ENCODE results near the gene TOP1.
"Not testable (repeated sequence)": the region's sequence is repeated elsewhere in the genome, so short reads cannot be mapped to it uniquely, and the experiment has no call there.

The TOP1 gene

GRCh38 chr20:41101660-41102059 lies 73.0 kb downstream of the TOP1 start:
- ATAC-seq (replicated peaks; ENCODE audit: extremely low read depth, poor library complexity, severe bottlenecking), result no peak
- Mint-ChIP-seq H3K4me1 (no peaks in the 10 kb centered on the region), H3K4me3 (no peak overlapping the region), H3K36me3 (ENCODE audit: insufficient read depth) (peaks cover 58% of the 10 kb centered on the region), H3K27me3 (no peaks in the 10 kb centered on the region), H3K9me3 (no peaks in the 10 kb centered on the region), H3K27ac (ENCODE audit: low read depth) (no peak overlapping the region)
- no peak for DNase-seq (ENCODE audit: low spot score in 2 of 2)

GRCh38 chr20:41108531-41108930 lies 79.9 kb downstream of the TOP1 start:
- Mint-ChIP-seq H3K9me3 (no peaks in the 10 kb centered on the region), H3K27me3 (no peaks in the 10 kb centered on the region), H3K4me1 (no peaks in the 10 kb centered on the region), H3K27ac (ENCODE audit: low read depth) (no peak overlapping the region), H3K36me3 (ENCODE audit: insufficient read depth) (peaks cover 37% of the 10 kb centered on the region), H3K4me3 (no peak overlapping the region)
- DNase-seq (ENCODE audit: low spot score in 2 of 2) (no peak), ATAC-seq (replicated peaks; ENCODE audit: extremely low read depth, poor library complexity, severe bottlenecking) (no peak)

- ATAC-seq (replicated peaks; ENCODE audit: extremely low read depth, poor library complexity, severe bottlenecking), result no peak
- H3K4me3 Mint-ChIP-seq, result no peak overlapping the region
- no peaks in the 10 kb centered on the region for H3K9me3 Mint-ChIP-seq
- no peak for DNase-seq (ENCODE audit: low spot score in 2 of 2)
- H3K27me3 Mint-ChIP-seq, result no peaks in the 10 kb centered on the region
- no peaks in the 10 kb centered on the region for H3K4me1 Mint-ChIP-seq
- no peak overlapping the region for H3K27ac Mint-ChIP-seq (ENCODE audit: low read depth)
- H3K36me3 Mint-ChIP-seq (ENCODE audit: insufficient read depth), result peaks cover 40% of the 10 kb centered on the region
Measured at GRCh38 chr20:41110012-41110411, 81.4 kb downstream of the TOP1 start.

- ATAC-seq (replicated peaks; ENCODE audit: extremely low read depth, poor library complexity, severe bottlenecking) (no peak), DNase-seq (ENCODE audit: low spot score in 2 of 2) (no peak)
- Mint-ChIP-seq H3K9me3 (no peaks in the 10 kb centered on the region), H3K4me1 (no peaks in the 10 kb centered on the region), H3K27ac (ENCODE audit: low read depth) (no peak overlapping the region), H3K36me3 (ENCODE audit: insufficient read depth) (peaks cover 46% of the 10 kb centered on the region), H3K27me3 (no peaks in the 10 kb centered on the region), H3K4me3 (no peak overlapping the region)
Measured at GRCh38 chr20:41110930-41111577, 82.4 kb downstream of the TOP1 start.

GRCh38 chr20:41111578-41111951 lies 82.9 kb downstream of the TOP1 start:
- no peaks in the 10 kb centered on the region for H3K27me3 Mint-ChIP-seq
- H3K4me3 Mint-ChIP-seq, result no peak overlapping the region
- no peaks in the 10 kb centered on the region for H3K9me3 Mint-ChIP-seq
- H3K36me3 Mint-ChIP-seq (ENCODE audit: insufficient read depth), result peaks cover 51% of the 10 kb centered on the region
- no peaks in the 10 kb centered on the region for H3K4me1 Mint-ChIP-seq
- no peak for ATAC-seq (replicated peaks; ENCODE audit: extremely low read depth, poor library complexity, severe bottlenecking)
- no peak overlapping the region for H3K27ac Mint-ChIP-seq (ENCODE audit: low read depth)
- DNase-seq (ENCODE audit: low spot score in 2 of 2), result no peak

DNA sequence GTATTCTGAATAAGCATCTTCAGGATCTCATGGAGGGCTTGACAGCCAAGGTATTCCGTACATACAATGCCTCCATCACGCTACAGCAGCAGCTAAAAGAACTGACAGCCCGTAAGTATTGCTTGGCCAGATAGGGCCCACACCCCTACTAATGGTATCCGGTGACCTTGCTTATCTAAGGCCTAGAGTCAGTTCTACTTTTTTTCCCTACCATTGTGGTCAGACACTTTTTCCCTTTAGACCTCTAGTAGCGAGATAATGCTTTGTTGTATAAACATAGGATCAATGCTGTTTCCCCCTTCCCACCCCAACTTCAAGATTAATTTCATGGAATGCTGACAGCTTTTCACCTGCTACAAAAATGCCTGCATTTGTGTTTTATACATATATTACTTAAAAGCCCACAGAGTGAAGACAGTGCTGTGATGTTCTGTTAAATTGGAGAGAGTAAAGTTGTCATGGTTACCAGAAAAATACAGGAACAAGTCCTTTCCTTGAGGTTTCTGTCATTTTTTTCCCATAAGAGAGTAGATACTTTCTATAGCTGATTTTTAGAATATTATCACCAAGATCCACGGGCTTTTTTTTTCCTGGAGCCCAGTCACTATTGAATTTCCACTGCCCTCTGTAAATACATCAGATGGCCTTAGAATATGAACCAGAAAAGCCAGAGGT lies 87.8 kb downstream of the TOP1 start:
- Mint-ChIP-seq H3K9me3 (no peaks in the 10 kb centered on the region), H3K4me3 (no peak overlapping the region), H3K27ac (ENCODE audit: low read depth) (no peak overlapping the region), H3K27me3 (no peaks in the 10 kb centered on the region), H3K4me1 (no peaks in the 10 kb centered on the region), H3K36me3 (ENCODE audit: insufficient read depth) (peaks cover 72% of the 10 kb centered on the region)
- ATAC-seq (replicated peaks; ENCODE audit: extremely low read depth, poor library complexity, severe bottlenecking) (no peak), DNase-seq (ENCODE audit: low spot score in 2 of 2) (no peak)

DNA sequence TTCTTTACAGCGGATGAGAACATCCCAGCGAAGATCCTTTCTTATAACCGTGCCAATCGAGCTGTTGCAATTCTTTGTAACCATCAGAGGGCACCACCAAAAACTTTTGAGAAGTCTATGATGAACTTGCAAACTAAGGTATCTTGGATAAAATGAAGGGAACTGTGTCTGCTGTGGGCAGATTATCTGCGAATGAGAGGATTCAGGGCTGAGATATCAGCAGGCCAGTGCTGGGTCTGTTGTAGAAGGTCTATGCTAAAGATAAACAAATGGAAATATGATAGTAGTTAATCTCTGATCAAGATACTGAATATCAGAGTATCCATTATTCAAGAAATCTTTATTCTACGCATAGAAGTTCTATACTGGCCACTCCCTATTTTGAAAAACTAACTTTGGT lies 89.5 kb downstream of the TOP1 start:
- peaks cover 78% of the 10 kb centered on the region for H3K36me3 Mint-ChIP-seq (ENCODE audit: insufficient read depth)
- not testable (repeated sequence) for DNase-seq (ENCODE audit: low spot score in 2 of 2); H3K27ac Mint-ChIP-seq (ENCODE audit: low read depth); H3K27me3 Mint-ChIP-seq; H3K9me3 Mint-ChIP-seq; ATAC-seq (replicated peaks; ENCODE audit: extremely low read depth, poor library complexity, severe bottlenecking); H3K4me1 Mint-ChIP-seq; H3K4me3 Mint-ChIP-seq

DNA sequence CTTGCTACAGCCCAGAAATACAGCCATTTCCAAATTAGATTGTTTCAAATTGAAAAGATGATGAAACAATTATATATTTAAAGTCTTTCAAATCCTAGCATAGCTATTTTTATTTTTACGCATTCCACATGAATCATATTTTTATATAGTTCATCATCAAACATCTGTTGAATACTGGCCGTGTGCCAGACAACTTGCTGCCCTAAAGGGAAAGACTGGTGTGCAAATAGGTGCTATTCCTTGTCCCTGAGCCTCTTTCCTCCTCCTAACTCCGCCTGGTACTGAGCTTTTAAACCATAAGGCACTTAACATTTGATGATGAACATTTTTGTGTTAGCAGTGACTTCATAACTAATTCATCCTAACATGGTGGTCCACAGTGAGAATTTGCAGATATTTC lies 90.0 kb downstream of the TOP1 start:
- DNase-seq (ENCODE audit: low spot score in 2 of 2), result no peak
- ATAC-seq (replicated peaks; ENCODE audit: extremely low read depth, poor library complexity, severe bottlenecking), result no peak
- no peaks in the 10 kb centered on the region for H3K9me3 Mint-ChIP-seq
- H3K4me1 Mint-ChIP-seq, result no peaks in the 10 kb centered on the region
- no peak overlapping the region for H3K27ac Mint-ChIP-seq (ENCODE audit: low read depth)
- H3K4me3 Mint-ChIP-seq, result no peak overlapping the region
- H3K27me3 Mint-ChIP-seq, result no peaks in the 10 kb centered on the region
- H3K36me3 Mint-ChIP-seq (ENCODE audit: insufficient read depth), result peaks cover 76% of the 10 kb centered on the region

- no peak for ATAC-seq (replicated peaks; ENCODE audit: extremely low read depth, poor library complexity, severe bottlenecking)
- no peak for DNase-seq (ENCODE audit: low spot score in 2 of 2)
- Mint-ChIP-seq H3K27ac (ENCODE audit: low read depth) (no peak overlapping the region), H3K9me3 (no peaks in the 10 kb centered on the region), H3K27me3 (no peaks in the 10 kb centered on the region), H3K36me3 (ENCODE audit: insufficient read depth) (peaks cover 75% of the 10 kb centered on the region), H3K4me1 (no peaks in the 10 kb centered on the region), H3K4me3 (no peak overlapping the region)
Measured at GRCh38 chr20:41119614-41120561, 91.3 kb downstream of the TOP1 start.

DNA sequence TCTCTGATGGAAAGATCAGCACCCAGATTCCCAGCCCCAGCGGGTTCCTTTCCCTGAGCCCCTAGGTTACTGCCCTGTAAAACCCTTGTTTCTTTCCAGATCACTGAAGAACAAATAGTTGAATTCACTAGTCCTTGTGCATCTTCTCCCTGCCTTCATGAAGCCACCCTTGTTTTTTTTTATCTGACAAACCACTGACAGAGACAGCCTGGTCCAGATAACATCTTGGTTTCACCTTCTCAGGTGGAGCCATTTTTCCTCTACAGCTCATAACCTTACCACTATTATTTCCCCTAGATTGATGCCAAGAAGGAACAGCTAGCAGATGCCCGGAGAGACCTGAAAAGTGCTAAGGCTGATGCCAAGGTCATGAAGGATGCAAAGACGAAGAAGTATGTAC lies 92.8 kb downstream of the TOP1 start:
- no peaks in the 10 kb centered on the region for H3K9me3 Mint-ChIP-seq
- H3K27ac Mint-ChIP-seq (ENCODE audit: low read depth), result no peak overlapping the region
- no peaks in the 10 kb centered on the region for H3K4me1 Mint-ChIP-seq
- H3K36me3 Mint-ChIP-seq (ENCODE audit: insufficient read depth), result peaks cover 63% of the 10 kb centered on the region
- H3K4me3 Mint-ChIP-seq, result no peak overlapping the region
- no peak for ATAC-seq (replicated peaks; ENCODE audit: extremely low read depth, poor library complexity, severe bottlenecking)
- H3K27me3 Mint-ChIP-seq, result no peaks in the 10 kb centered on the region
- DNase-seq (ENCODE audit: low spot score in 2 of 2), result no peak

GRCh38 chr20:41123631-41124030 lies 95.0 kb downstream of the TOP1 start:
- no peaks in the 10 kb centered on the region for H3K9me3 Mint-ChIP-seq
- H3K27ac Mint-ChIP-seq (ENCODE audit: low read depth), result no peak overlapping the region
- no peaks in the 10 kb centered on the region for H3K4me1 Mint-ChIP-seq
- no peaks in the 10 kb centered on the region for H3K27me3 Mint-ChIP-seq
- DNase-seq (ENCODE audit: low spot score in 2 of 2) (no peak), ATAC-seq (replicated peaks; ENCODE audit: extremely low read depth, poor library complexity, severe bottlenecking) (no peak)
- peaks cover 45% of the 10 kb centered on the region for H3K36me3 Mint-ChIP-seq (ENCODE audit: insufficient read depth)
- H3K4me3 Mint-ChIP-seq, result no peak overlapping the region

DNA sequence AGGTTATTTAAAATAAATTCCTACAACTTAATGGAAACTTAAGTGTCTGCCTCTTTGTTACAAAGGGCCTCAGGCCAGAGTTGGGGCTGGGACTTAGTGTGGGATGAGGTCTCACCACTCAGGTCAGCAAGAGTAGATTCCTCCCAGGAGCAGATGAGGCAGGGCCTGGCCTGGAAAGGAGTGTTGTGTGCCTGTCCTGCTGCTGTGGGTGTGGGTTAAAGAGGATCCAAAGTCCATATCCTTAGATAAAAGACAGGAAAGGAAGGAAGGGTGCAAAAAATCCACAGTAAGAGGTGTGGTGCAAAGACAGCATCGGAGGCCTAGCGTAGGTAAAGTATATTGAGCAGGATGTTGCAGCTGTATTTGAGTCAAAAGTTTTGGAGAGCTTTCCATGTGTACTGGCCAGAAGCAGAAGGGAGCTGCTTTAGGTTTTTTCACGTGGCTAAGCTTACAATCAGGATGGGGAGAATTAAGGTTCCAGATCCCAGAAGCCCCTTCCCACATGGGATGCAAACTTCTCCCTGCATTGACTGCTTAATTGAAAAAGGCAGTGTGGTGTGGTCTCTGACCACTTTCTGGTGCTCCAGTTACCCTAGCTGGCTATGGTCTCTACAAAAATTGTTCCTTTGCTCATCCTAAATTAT lies 96.0 kb downstream of the TOP1 start:
- DNase-seq (ENCODE audit: low spot score in 2 of 2), result no peak
- Mint-ChIP-seq H3K27ac (ENCODE audit: low read depth) (peak overlapping the region; percentile 15), H3K27me3 (no peaks in the 10 kb centered on the region), H3K9me3 (no peaks in the 10 kb centered on the region), H3K36me3 (ENCODE audit: insufficient read depth) (peaks cover 42% of the 10 kb centered on the region), H3K4me3 (no peak overlapping the region), H3K4me1 (no peaks in the 10 kb centered on the region)
- no peak for ATAC-seq (replicated peaks; ENCODE audit: extremely low read depth, poor library complexity, severe bottlenecking)

Measured in central memory CD8-positive, alpha-beta T cell (primary cell).